ENCODE results near the gene RASGRF2.
A peak's percentile ranks its signal among the peaks of the same experiment; 100 is the strongest.
"Not testable (repeated sequence)": the region's sequence is repeated elsewhere in the genome, so short reads cannot be mapped to it uniquely, and the experiment has no call there.

Gene RASGRF2

GRCh38 chr5:80985600-80986228 lies 25.6 kb downstream of the RASGRF2 start:
- DNase-seq = no peak

DNA sequence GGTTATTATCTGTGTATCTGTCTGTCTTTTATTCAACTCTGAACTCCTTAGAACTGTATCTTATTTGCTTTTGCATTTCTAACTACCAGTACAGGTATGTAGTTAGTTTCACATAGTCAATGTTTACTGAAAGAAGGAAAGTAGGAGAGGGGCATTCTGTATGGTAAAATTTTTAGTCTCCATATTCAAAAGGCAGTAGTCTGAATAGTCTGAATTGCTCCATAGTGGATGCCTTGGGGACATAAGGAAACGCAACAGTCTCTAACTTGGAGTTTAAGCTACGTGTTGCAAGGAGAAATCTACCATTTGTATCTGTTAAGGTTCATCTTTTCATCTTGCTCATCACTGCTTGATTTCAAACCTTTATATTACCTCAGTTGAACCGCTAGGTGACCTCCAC lies 26.2 kb downstream of the RASGRF2 start:
- DNase-seq = no peak

- DNase-seq = no peak
These were observed 27.1 kb downstream of the RASGRF2 start for GRCh38 chr5:80987078-80987766.

DNA sequence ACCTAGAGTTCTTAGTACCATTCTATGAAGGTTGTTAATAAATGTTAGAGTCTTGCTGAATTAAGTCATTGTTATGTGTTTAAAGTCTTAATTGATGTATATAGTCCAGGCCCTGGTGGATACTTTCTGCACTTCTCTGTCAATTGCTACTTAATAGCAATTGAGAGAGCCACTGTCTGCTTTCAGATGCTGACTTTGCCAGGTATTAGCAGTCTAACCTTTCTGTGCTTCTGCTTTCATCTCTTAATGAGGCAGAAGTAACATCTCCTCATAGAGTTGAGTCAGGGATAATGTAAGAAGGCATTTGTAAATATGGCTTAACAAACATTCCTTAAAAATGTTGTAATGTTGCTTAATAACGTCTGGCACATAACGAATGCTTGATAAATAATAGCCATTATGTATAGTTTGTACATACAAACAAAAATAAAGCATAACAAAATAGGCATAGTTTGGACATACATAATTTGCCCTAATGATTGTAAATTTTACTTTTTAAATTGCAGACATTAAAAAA lies 28.3 kb downstream of the RASGRF2 start:
- no peak for DNase-seq

DNA sequence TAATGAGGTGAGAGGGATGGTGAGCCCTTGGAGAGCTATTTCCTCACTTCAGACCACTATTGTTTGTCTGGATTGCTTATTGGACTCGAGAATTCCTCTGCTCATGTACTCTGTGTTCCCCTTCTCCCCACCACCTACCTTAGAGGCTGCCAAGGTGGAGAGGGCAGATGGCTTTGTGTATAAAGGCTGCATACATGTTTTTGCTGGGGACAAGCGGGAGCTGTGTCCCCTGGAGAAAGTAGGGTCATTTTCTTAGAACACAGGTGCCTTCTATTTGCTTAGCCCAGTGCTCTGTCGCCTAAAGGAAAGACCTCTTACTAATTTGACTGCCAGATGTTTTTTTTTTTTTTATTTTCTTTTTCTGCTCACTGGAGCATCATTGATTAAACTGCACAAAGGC lies 29.7 kb downstream of the RASGRF2 start:
- DNase-seq = no peak

- peak; percentile 97 for DNase-seq
These were observed 30.4 kb downstream of the RASGRF2 start for GRCh38 chr5:80990527-80990926.

DNA sequence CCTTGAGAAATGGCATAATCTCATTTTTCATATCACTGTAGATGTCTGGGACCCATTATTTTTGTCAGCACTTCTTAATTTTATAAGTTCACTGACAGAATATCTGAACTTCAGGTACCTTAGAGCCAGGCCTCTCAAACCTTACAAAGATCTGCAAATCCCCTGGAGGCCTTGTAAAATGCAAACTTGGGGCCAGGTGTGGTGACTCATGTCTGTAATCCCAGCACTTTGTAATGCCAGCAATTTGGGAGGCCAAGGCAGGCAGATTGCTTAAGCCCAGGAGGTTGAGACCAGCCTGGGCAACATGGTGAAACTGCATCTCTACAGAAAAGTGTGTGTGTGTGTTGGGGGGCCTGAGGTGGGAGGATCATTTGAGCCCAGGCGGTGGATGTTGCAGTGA lies 30.8 kb downstream of the RASGRF2 start:
- DNase-seq = peak; percentile 95

DNA sequence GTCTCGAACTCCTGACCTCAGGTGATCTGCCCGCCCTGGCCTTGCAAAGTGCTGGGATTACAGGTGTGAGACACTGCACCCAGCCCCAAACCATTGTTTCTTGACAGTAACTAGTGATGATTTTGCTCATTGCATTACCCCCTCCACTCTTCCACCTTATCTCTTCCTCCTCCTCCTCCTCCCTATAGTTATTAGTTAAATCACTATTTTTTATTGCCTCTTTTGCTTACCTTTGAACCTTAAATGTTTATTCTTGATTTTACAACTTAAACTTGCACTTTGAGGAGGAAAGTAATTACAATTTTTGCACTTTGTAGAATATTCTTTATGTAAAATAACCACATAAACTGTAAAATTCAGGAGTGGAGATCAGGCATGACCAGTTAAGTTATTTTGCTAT lies 35.7 kb downstream of the RASGRF2 start:
- no peak for DNase-seq

- no peak for DNase-seq
These were observed 38.4 kb downstream of the RASGRF2 start for GRCh38 chr5:80998590-80998979.

DNA sequence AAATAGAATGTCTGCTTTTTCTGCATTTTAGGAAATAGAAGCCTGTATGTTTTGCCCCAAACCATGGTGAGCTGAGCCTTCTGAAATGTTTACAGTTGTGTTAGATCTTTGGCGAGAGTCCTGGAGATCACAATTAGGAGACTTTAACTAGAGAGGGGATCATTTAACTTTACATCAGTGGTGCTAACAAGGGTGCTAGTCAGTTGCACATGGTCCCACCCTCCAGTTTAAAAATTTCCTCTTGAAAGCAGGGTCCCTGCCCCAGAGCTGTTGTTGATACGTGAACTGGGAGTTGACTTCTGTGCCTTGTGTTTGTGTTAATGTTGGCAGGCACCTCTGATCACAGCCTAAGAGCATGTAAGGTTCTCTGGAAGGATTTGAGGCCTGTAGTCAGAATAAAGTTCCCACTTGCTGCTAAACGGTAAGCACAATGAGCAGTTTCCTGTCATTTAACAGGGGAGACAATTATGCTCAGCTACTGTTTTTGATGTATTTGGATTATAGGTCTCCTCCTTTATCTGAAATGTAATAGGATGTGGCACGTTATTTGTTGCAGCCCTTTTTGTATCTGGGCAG lies 43.7 kb downstream of the RASGRF2 start:
- no peak for DNase-seq

DNA sequence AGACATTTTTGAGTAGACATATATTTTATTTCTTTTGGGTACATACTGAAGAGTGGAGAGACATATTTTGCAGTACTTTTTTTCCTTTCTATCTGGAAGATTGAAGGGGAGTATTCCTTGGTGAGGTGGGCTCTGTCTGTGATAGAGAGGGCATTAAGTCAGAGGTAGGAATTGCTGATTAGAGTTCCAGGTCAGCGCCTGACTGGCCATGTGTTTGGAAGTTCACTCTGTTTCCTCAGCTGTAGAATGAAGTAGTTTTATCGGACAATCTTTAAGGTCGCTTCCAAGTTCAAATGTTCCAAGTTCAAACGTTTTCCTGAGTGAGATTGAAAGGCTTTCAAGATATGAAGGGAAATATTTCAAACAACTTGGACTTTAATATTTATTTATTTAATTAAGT lies 45.5 kb downstream of the RASGRF2 start:
- no peak for DNase-seq

- no peak for DNase-seq
These were observed 46.1 kb downstream of the RASGRF2 start for GRCh38 chr5:81006231-81006630.

DNA sequence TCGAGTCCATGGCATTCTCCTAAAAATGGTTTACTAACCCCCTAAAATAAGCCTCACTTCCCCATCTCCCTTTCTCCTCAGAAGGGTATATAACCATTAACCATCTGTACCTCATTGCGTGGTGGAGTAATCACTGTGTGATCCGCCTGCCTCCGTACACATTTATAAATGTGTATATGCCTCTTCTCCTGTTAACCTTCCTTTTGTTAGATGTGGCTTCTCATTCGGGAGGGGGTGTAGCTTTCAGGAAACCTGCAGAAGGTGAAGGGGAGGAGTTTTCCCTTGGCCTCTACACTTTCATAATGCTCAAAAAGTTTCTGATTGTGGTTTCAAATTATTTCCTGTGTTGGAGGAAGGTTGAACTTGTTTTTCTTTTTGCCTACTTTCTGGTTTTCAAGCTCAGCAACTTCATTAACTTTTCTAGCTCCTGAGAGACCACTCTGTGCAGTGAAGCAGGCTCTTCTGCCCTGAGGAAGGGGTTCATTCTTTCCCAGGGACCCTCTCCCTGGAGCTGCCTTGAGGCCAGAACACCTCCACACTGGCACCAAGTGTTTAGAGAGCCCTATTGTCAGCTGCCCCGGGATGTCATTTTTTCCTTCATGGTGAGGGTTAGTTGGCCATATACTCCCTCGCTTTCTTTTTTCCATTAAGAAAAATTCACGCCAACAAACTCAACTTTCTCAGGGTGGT lies 46.9 kb downstream of the RASGRF2 start:
- DNase-seq = no peak

DNA sequence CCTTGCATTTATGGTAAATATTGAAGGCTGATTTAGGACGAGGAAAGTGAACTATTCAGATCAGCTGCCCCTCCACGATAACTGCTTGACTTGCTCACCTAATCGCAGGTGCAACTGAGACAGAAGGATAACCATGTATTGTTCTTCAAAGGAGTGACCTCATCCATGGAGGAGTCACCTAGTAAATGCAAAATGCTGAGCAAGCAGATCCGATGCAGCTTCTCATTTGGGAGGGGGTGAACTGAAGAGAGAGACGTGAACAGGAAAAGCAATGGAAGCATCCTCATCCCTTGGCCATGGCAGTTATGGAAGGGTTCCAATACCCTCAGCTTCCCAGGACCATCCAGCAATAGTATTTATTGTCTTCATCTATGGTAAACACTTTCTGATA lies 47.5 kb downstream of the RASGRF2 start:
- DNase-seq = no peak

DNA sequence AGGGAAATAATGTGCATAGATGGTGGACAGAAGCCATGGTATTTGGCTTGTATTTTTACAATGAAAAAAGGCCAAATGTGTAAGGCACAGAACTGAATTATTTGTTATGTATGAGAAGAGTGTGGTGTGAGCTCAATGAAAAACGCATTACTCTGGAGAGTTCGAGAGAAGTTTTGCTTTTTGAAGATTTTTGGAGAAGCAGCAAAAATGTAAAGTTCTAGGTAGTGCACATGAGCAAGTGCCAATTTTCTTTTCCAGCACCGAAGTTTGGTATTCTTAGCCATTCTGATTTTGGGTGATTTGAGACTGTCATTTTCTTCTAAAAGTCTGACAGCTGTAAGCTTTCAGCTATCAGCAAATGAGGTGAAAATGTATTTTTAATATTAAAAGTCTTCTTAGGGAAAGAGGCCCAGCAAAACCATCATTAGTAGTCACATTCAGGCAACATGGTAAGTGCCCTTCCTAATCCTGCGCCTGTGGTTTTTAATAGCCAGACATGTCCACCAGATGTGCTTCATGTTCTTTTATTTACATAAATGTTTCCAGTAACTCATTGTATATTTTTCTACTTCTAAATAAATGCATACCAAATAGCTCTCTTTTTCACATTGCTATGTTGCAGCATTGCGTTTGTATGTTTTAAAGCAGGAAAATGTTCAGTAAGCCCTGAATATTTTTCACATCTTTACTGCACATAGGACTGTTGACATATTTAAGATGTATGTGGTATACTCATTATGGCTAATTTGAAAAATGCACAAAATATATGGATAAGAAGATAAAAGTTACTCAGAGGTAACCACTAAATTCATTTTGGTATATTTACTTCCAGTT lies 50.4 kb downstream of the RASGRF2 start:
- no peak for DNase-seq

DNA sequence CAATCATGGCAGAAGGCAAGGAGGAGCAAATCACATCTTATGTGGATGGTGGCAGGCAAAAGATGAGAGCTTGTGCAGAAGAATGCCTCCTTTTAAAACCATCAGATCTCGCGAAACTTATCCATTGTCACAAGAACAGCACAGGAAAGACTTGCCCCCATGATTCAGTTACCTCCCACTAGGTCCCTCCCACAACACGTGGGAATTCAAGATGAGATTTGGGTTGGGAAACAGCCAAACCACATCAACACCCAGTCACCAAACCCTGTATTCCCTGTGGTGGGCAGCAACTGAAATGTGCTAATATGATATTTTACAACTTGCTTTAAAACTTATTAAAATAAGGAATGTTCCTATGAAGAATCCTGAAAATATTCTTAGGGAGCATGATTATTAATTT lies 54.2 kb downstream of the RASGRF2 start:
- no peak for DNase-seq

DNA sequence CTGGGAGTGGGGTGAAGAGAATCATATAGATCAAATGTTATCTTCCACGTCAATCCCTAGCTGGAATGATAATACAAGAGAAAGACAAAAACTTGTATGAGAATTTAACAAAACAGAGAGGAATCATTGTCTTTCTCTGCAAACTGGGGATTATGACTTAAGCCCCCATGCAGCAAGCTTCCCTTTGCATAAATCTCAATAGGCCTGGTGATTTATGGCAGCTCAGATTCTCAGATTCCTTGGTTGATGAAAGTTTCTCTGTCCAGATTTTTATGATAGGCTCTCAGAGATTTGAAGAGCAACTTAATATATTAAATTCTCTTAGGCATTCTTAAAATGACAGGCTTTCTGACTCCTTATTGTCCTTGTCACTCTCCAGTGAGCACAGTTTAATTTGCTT lies 56.0 kb downstream of the RASGRF2 start:
- DNase-seq = no peak

DNA sequence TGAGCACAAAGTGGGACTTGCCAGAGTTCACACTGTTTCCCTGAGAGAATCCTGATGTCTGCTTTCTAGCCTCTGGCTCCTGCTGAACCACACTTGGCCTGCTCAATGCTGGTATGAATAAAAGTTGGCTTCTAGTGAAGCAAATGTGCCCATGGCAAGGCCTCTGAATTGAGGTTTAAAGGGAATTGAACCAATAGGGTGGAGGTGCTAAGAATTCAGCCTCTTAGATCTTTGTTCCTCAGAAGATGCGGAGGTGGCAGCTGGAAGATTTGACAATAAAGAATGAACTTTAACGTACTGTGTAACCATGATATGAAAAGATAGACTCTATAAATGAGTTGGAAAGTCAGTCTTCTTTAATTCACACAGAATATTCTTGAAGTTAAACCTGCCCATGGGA lies 57.2 kb downstream of the RASGRF2 start:
- no peak for DNase-seq

- not testable (repeated sequence) for DNase-seq
These were observed 58.4 kb downstream of the RASGRF2 start for GRCh38 chr5:81018608-81019007.

DNA sequence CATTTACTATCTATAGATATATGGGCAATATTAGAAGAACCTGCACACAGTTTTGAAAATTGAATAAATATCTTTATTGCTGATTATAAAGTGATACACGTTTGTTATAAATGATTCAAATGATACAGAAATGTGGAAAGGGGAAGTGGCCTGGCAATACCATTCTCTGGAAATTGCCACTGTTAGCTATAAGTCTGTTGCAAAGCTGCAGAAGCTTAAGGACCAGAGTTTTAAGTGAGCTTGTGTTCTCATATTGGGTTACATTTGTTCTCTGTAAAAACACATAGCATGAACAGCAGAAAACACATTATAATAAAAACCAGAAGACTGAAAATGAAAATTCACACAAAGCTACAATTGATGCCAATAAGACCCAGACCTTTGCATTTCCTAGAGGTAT lies 59.6 kb downstream of the RASGRF2 start:
- no peak for DNase-seq

DNA sequence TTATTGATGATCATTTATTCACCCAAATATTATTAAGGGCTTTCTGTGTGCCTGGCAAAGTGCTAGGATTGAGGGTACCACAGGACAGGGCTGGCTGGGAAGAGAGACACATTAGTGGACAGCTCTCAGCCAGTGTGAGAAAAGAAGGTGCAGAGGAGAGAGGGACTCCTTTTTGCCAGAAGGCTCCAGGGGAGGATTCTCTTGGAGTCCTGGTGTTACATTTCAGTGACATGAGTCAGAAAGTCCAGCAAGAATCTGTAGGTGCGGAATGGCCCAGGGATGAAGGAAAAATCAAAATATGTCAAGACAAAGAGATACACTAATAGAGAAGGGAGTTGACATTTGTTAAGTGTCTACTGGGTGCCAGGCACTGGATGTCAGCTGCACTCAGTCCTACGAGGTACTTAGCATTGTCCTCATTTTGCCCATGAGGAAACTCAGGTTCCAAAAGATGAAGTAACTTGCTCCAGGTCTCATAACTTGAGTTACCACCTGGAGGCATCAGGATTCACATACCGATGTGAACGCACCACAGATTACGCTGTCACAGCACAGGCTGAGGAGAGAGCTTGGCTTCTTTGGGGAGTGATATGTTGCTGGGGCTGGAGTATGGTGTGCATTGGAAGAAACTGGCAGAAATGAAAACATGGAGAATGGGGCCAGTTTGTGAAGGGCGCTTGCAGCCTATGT lies 60.5 kb downstream of the RASGRF2 start:
- peak; percentile 86 for DNase-seq

- no peak for DNase-seq
These were observed 61.3 kb downstream of the RASGRF2 start for GRCh38 chr5:81021486-81021885.

All from islet precursor cell (in vitro differentiated cells).